CD4-positive, alpha-beta T cell treated with Interleukin-15 for 4 hours (primary cell): Measurements from ENCODE around the gene CEP85.
"Not testable (repeated sequence)": the region's sequence is repeated elsewhere in the genome, so short reads cannot be mapped to it uniquely, and the experiment has no call there.

Experiments
- DNase-seq: peaks from one replicate; pipeline ENCODE4 v3.0.0-alpha.2; 2020; ENCODE audit warnings: low spot score

Gene CEP85

GRCh38 chr1:26290122-26290881 is 56.3 kb downstream of the CEP85 start:
- peak; percentile 33 for DNase-seq

DNA sequence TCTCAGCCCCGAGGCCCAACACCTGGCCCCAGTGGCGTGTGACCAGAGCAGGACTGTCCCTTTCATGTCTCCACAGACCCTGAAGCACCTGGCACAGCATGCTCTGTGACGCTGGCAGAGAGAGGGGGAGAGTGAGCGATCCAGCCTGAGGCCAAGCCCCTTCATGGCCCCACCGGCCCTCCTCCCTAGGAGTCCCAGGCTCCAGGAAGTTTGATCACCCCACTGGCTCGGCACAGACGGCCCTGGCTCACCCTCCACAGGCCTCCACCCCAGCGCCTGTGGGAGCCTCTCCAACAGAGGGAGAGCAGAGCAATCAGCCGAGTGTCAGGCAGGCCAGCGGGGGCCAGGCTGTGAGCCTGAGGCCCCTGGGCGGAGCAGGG is 56.9 kb downstream of the CEP85 start:
- DNase-seq, result no peak

DNA sequence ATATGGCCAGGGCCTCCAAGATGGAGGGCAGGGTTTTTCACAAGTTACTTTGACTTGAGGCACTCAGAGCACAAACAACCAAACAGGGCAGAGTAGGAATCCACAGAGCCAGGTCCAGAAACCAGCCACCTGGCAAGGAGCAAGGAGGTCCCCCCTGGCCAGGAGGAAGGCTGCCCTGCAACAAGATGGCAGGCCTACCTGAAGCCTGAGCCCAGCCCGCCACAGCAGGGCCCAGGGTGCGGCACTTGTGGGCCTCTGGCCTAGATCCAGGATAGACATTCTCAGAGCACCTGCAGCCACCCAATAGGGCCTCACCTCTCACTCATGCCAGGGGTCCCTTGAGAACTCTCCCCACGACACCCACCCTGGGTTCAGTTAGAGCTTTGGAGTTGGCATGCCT is 57.4 kb downstream of the CEP85 start:
- no peak for DNase-seq

GRCh38 chr1:26291939-26292338 is 57.9 kb downstream of the CEP85 start:
- no peak for DNase-seq

GRCh38 chr1:26292735-26293134 is 58.7 kb downstream of the CEP85 start:
- not testable (repeated sequence) for DNase-seq

GRCh38 chr1:26293911-26294463 is 60.0 kb downstream of the CEP85 start:
- no peak for DNase-seq

DNA sequence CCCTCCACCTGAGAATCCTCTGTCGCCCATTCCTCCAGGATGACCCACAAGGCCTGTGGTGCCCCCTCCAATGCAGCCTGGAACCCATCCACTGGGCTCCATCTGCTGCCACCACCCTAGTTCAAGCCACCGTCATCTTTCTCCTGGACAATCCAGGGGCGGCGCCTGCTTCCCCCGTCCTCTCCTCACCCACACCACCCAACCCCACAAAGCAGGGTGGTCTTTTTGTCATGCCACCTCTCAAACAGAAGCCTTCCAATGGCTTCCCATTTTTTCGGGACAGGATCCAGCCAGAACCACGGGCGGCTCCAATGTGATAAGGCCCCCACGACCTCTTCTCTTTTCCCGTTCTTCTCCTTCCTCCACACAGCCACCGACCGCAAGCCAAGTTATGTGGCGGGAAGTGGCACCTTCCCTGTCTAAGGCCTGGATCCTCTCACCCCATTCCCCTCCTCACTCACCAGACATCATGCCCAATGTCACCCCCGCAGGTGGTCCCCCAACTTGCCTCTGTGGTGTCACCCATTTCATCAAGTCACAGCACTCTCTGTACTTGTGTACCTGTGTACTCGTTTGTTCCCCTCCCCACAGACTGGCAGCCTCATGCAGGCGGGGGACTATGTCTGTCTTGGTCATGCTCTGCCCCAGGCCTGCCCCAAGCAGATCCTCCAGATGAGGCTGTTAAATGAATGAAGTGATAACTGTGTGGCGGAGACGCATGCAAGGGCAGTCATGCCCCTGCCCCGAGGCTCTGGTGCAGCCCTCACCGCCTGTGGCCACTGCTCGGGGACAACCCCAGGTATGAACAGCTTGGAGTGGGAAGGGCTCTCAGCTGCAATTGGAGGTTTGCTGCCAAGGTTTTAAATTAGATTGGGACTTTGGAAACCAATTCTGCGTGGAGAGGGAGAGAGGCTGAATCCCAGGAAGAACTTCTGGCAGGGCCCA is 61.5 kb downstream of the CEP85 start:
- no peak for DNase-seq

DNA sequence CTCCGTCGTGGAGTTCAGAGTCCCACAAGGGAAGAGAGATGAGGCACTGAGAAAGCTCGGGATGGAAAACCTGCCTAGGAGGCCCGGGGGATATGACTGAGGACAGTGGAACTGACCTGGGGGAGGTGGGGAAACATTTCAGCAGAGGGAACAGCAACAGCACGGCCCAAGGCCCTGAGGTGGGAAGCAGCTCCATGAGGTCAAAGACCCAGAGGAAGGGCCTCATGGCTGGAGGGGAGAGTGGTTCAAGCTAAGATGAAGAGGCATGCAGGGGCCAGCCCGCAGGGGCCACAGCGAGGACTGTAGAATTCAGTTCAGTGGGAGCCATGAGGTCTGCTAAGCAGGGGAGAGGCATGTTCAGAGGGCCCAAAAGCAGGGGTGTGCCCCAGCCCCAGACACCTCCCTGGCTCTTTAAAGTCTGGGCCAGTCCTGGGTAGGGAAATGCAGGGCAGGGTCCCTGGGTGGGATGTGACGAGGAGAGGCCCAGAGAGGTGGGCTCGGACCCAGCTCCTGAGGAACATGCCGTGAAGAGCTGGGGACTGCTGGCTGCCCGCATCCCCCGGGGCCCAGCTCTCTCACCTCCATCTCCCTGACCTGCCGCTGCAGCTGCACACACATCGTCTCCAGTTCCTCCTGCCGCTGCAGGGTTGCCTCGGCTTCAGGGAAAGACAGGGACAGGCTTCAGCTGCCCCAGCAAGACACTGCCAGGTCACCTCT is 62.5 kb downstream of the CEP85 start:
- no peak for DNase-seq

- DNase-seq, result no peak
Observed at GRCh38 chr1:26297057-26297790, 63.2 kb downstream of the CEP85 start.

GRCh38 chr1:26297791-26298124 is 63.8 kb downstream of the CEP85 start:
- no peak for DNase-seq

GRCh38 chr1:26300578-26301275 is 66.7 kb downstream of the CEP85 start:
- DNase-seq, result no peak

DNA sequence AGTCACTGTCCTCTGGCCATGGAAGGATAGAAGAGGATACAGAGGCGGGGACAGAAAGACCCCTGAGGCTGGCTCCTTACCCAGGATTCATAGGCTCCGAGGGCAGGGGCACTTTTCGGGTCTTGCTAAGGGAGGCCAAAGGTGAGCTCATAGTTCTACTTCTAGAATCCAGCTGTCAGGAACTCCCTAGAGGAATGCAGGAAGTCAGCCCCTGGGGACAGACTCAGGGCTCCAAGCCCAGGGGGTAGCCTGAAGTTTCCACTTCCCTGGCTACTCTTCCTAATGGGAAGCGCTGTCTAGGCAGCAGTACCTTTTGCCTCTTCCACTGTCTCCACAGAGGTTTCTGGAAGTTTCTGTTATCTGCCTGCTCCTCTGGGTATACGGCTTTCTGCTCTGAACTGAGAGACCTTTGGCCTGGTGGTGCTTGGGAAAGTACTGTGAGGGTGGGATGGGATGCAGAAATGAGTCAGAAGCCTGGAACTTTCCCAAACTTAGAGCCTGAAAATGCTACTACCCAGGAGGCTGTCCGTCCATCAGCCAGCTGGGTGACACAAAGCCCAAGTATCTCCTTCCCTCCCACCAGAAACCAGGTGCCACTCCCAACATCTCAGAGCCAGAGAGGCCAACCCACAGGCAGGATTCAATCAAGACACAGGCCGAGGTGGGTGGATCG is 68.9 kb downstream of the CEP85 start:
- no peak for DNase-seq

DNA sequence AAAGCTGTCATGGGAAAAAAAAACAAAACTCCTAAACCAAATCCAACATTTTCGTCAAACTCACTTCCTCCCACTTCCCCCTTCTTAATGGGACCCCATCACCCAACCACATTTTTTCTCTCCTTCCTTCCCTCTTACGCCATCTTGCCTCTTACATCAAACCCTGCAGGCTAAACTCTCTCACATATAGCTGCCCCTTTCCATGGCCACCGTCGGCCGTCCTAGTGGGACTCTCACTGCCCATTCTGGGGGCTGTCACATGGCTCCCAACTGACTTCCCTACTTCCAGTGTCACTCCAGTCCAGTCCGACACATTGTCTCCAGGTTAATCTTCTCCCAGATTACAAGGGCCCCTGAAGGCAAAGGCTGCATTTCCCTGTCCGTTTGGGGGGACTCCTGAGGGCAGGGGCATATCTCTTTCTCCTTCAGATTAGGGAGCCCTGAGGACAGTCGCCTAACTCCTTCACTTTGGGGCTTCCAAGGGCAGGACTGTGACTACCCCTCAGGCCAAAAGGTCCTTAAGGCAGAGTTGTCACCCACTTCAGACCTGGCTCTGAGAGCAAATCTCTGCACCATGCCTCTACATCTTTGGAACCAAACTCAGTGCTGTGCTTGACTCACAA is 71.8 kb downstream of the CEP85 start:
- DNase-seq, result no peak

DNA sequence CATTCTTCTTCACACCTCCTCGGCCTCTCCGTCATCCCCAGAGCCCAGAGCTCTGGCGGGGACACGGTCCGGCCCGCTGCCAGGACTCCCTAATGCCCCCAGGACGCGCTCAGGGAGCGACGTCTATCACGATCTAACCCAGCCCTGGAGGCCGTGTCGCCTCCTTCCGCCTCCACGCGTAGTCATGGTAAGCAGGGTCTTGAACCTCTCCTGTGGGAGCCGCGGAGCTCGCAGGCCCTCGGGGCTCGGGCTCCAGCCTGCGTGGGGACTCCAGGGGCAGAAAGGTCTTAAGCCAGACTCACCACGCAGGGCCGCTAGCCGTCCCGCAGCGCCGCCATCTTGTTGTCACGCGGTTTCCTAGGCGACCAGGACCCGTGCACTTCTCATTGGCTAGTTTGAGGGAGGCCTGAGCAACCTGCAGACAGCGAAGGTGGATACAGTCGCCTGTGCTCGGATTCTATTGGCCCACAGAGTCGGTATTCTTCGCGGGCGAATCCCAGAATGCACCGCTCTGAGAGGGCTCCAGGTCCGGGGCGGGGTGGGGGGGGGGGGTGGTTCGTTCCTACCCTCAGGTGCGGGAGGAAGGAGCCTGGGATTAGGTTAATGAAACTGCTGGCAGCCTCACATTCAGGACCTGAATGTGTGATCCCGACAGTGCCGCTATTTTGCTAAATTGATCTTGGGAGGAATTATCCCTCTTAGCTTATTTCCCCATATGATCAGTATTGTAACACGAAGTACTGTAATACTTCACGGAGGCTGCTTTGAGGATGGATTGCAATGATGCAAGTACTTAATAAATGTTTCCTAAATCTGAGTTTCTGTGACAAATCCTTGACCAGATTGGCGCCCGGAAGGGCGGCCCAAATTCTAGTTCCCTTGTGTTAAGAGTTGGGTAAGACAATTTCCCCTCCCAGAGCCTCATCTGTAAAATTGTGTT is 72.6 kb downstream of the CEP85 start, which contains the start of gene UBXN11:
Gene UBXN11 (minus strand): TSS at position 347 of the 940 bp plus-strand sequence. CDS start 3,753 bp downstream, outside the sequence.
- peak; percentile 94 for DNase-seq

DNA sequence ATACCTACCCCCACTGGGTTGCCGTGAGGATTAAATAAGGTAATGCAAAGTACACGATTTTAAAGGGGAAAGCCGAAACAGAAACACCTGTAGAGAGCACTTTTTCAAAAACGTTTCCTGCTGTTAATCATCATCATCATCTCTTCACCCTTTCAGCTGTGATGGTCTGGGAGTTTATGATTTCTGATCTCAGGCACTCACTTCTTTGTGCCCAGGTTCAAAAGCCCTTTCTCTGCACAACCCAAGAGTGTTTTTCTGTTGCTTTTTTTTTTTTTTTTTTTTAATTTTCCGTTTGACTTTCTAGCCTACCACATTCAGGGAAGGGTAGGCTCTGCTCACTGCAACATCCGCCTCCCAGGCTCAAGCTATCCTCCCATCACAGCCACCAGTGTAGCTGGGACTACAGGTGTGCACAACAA is 73.4 kb downstream of the CEP85 start:
- DNase-seq, result peak; percentile 34

- DNase-seq, result not testable (repeated sequence)
Observed at GRCh38 chr1:26307966-26308899, 74.2 kb downstream of the CEP85 start.

- no peak for DNase-seq
Observed at GRCh38 chr1:26314501-26314900, 80.5 kb downstream of the CEP85 start.
